NT2/D1 (cell line): ENCODE results near the gene AGPAT4.

Experiments used
- DNase-seq: peaks from one replicate; pipeline ENCODE4 v3.0.0-alpha.2; 2011; ENCODE audit warnings: low read depth, low spot score
- H3K27me3 ChIP-seq: 2 replicates; pipeline ENCODE4 v1.6.0; 2011; ENCODE audit warnings: mild to moderate bottlenecking; ENCODE audit not compliant: insufficient read length, insufficient read depth
- H3K36me3 ChIP-seq: 2 replicates; pipeline ENCODE4 v1.6.1; 2011; ENCODE audit warnings: mild to moderate bottlenecking, low read length, mixed read lengths; ENCODE audit not compliant: insufficient read depth, insufficient read length
- H3K4me1 ChIP-seq: 2 replicates; pipeline ENCODE4 v1.5.1; 2011; ENCODE audit not compliant: insufficient read depth, insufficient read length
- H3K4me3 ChIP-seq: 2 replicates; pipeline ENCODE4 v1.5.1; 2011; ENCODE audit warnings: low read depth; ENCODE audit not compliant: insufficient read length
- H3K9ac ChIP-seq: 2 replicates; pipeline ENCODE4 v1.6.0; 2011; ENCODE audit warnings: low read depth; ENCODE audit not compliant: insufficient read length
- H3K9me3 ChIP-seq: 2 replicates; pipeline ENCODE4 v1.5.1; 2011; ENCODE audit warnings: mild to moderate bottlenecking, low read length; ENCODE audit not compliant: insufficient read depth
- SUZ12 ChIP-seq: IDR thresholded peaks from 2 replicates; pipeline ENCODE4 v1.6.1; 2011; ENCODE audit not compliant: insufficient read length, insufficient read depth; ENCODE audit errors: extremely low read depth
- YY1 ChIP-seq: IDR thresholded peaks from 2 replicates; pipeline ENCODE4 v1.6.1; 2011; ENCODE audit not compliant: insufficient read length, insufficient read depth
- ZNF274 ChIP-seq: IDR thresholded peaks from 2 replicates; pipeline ENCODE4 v1.6.1; 2011; ENCODE audit warnings: mild to moderate bottlenecking, low read depth, low read length

The AGPAT4 gene

DNA sequence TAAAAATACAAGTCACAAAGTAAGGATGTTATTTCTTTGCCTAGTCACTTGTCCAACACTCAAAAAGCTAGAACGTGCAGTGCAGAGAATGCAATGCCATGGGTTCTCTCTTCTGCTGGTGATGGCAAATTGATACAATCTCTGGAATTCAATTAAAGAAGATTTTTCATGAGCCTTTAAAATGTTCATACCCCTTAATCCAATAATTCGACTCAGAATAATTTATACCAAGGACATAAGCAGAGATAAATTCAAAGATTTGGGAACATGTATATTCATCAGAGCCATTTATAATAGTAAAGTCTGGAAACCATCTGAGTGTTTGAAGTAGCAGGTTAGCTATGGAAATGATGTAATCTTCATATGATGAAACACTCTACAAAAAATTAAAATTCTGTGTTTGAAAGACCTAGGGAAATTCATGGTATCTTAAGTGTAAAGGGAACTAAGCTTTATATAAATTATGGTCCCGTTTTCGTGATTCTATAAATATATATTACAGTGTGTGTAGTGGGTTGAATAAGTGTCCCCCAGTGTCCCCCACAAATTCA lies 2.8 kb upstream of the AGPAT4 start:
- TF ChIP-seq YY1 = no peak
- no peak for TF ChIP-seq ZNF274
- TF ChIP-seq SUZ12 = no peak
- H3K9me3 ChIP-seq = 0 out of 2 replicates have a peak, but pooled peaks cover 5% of the 10 kb centered on the region
- DNase-seq = no peak

DNA sequence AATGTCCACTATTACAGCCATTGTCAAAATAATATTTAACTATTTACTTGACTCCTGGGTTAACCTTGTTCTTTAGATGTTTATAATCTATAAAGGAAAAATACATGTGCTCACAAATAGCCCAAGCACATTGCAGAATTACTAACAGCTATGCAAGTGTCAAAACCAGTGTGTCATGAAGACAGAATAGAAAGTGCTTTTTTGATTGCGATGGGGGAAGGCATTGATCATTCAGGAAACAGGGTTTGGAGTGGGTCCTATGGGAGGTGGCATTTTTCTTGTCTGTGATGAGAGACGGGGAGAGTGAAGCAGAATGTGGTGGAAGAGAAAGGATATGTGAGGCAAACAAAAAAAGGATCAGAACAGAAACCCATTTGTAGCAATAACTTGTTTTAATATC lies 1.0 kb upstream of the AGPAT4 start:
- Histone ChIP-seq H3K9me3 (no peaks in the 10 kb centered on the region), H3K4me1 (peaks cover 3% of the 10 kb centered on the region), H3K9ac (no peak overlapping the region), H3K4me3 (no peak overlapping the region), H3K36me3 (peaks cover 14% of the 10 kb centered on the region), H3K27me3 (no peaks in the 10 kb centered on the region)
- TF ChIP-seq ZNF274 (no peak), SUZ12 (no peak), YY1 (no peak)
- no peak for DNase-seq

More for the DNA sequence above, 2.8 kb upstream of the AGPAT4 start:
- Histone ChIP-seq H3K4me1 (no peaks in the 10 kb centered on the region), H3K27me3 (no peaks in the 10 kb centered on the region), H3K9ac (no peak overlapping the region), H3K4me3 (no peak overlapping the region), H3K36me3 (no peaks in the 10 kb centered on the region)

GRCh38 chr6:161274488-161274858 lies 612 bp upstream of the AGPAT4 start:
- Histone ChIP-seq H3K4me1 (peaks cover 3% of the 10 kb centered on the region), H3K27me3 (no peaks in the 10 kb centered on the region), H3K9me3 (no peaks in the 10 kb centered on the region), H3K9ac (peak overlapping the region; percentile 39), H3K4me3 (peak overlapping the region; percentile 59), H3K36me3 (peaks cover 14% of the 10 kb centered on the region)
- no peak for DNase-seq
- TF ChIP-seq YY1 (no peak), SUZ12 (no peak), ZNF274 (no peak)

GRCh38 chr6:161273274-161273751 lies 548 bp downstream of the AGPAT4 start:
- H3K36me3 ChIP-seq = peaks cover 14% of the 10 kb centered on the region
- H3K4me1 ChIP-seq = peaks cover 3% of the 10 kb centered on the region
- no peaks in the 10 kb centered on the region for H3K9me3 ChIP-seq
- no peak for DNase-seq
- H3K9ac ChIP-seq = peak overlapping the region; percentile 54
- no peaks in the 10 kb centered on the region for H3K27me3 ChIP-seq
- TF ChIP-seq ZNF274 = no peak
- no peak for TF ChIP-seq SUZ12
- TF ChIP-seq YY1 = no peak
- H3K4me3 ChIP-seq = peak overlapping the region; percentile 59

GRCh38 chr6:161272635-161273273 lies 1.1 kb downstream of the AGPAT4 start:
- H3K4me1 ChIP-seq = peaks cover 3% of the 10 kb centered on the region
- H3K9me3 ChIP-seq = no peaks in the 10 kb centered on the region
- peak overlapping the region; percentile 59 for H3K9ac ChIP-seq
- TF ChIP-seq YY1 = no peak
- TF ChIP-seq ZNF274 = no peak
- no peak for TF ChIP-seq SUZ12
- no peaks in the 10 kb centered on the region for H3K27me3 ChIP-seq
- no peak for DNase-seq
- peak overlapping the region; percentile 59 for H3K4me3 ChIP-seq
- H3K36me3 ChIP-seq = peaks cover 20% of the 10 kb centered on the region

DNA sequence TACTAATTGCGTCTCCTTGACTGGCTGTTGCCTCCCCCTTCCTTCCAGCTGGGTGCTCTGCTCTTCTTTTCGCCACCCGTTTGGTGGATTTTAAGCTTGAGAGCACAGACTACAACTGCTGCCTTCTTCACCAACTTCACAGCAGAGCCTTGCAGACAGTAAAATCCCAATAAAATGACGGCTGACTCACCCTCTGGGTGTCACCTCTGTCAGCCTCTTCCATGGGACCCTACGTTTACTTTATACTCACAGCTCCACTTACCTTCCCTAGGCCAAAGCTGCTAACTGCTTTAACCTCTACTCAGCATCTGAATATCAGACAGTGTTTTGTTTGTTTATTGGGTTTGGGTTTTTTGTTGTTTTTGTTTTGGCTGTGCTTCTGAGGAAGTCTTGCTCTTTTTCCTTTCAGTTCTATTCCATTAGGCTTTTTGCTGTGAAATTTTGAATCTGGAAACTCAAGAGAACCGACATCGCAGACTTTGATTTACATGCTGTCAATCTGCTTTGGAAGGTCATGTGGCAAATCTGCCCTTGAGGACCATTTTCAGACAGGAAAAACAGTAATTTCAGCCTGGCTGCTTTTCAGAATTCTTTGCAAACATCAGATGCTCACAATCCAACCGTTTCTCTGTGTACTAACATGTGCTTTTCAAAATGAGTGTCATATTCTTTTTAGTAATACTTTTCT lies 2.4 kb downstream of the AGPAT4 start:
- no peak overlapping the region for H3K9ac ChIP-seq
- TF ChIP-seq ZNF274 (no peak), SUZ12 (no peak), YY1 (no peak)
- no peaks in the 10 kb centered on the region for H3K9me3 ChIP-seq
- no peaks in the 10 kb centered on the region for H3K27me3 ChIP-seq
- H3K36me3 ChIP-seq = peaks cover 21% of the 10 kb centered on the region
- no peak for DNase-seq
- peaks cover 3% of the 10 kb centered on the region for H3K4me1 ChIP-seq
- no peak overlapping the region for H3K4me3 ChIP-seq

DNA sequence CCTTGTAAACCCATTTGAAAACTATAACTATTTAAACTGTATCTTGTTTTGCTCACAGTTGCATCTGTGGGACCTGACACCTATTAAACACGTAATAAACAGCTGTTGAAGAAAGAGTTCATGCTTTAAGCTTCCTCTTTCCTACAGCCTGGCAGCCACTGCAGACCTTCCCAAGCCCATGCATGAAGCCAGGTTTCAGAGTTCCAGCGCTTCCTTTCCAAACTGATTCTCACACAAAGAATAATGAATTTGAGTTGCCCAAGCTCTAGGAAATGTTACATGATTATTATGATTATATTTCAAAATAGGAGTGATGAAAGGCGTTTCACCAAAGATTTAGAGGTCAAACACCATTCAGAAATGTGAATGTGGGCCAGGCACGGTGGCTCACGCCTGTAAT lies 3.7 kb downstream of the AGPAT4 start:
- H3K9ac ChIP-seq = no peak overlapping the region
- H3K9me3 ChIP-seq = no peaks in the 10 kb centered on the region
- H3K27me3 ChIP-seq = no peaks in the 10 kb centered on the region
- DNase-seq = no peak
- peaks cover 24% of the 10 kb centered on the region for H3K36me3 ChIP-seq
- TF ChIP-seq ZNF274 (no peak), SUZ12 (no peak), YY1 (no peak)
- H3K4me1 ChIP-seq = peaks cover 10% of the 10 kb centered on the region
- no peak overlapping the region for H3K4me3 ChIP-seq
